Transverse colon (tissue), 4 donors: ENCODE results near the gene UBD. TPM values are rescaled to one million over a fixed set of nuclear protein-coding genes. Genes with fewer than 3 reads are reported as not detected.

Source experiments
- DNase-seq: peaks from one replicate; pipeline ENCODE4 v3.0.0-alpha.2; 2019
- H3K27ac ChIP-seq, 4 donors: fragments of 200-600 bp; sonication (generic); 2 replicates each; pipeline ENCODE4 v1.5.1; 2016 to 2018; ENCODE audit warnings: inconsistent platforms in 4 of 4
- H3K27me3 ChIP-seq: fragments of 200-600 bp; sonication (generic); 2 replicates; pipeline ENCODE4 v1.5.1; 2017; ENCODE audit warnings: inconsistent platforms
- H3K36me3 ChIP-seq, 4 donors: fragments of 200-600 bp; sonication (generic); 2 replicates each; pipeline ENCODE4 v1.5.1; 2017 to 2019; ENCODE audit warnings: inconsistent platforms in 4 of 4
- H3K4me1 ChIP-seq, 4 donors: fragments of 200-600 bp; sonication (generic); 2 replicates each; pipeline ENCODE4 v1.5.1; 2017 to 2020; ENCODE audit warnings: inconsistent platforms in 4 of 4
- H3K4me3 ChIP-seq, 4 donors: fragments of 200-600 bp; sonication (generic); 1 replicate in 1 of 4; 2 replicates in 3 of 4; pipeline versions ENCODE4 v1.5.1 to v1.6.1; 2017 to 2019; ENCODE audit warnings: inconsistent platforms in 4 of 4
- H3K9me3 ChIP-seq, 2 donors: fragments of 200-600 bp; sonication (generic); 2 replicates each; pipeline ENCODE4 v1.5.1; 2017 to 2019; ENCODE audit warnings: inconsistent platforms in 2 of 2
- EP300 ChIP-seq: sonication (generic); formaldehyde crosslinking; IDR thresholded peaks from one replicate; pipeline ENCODE4 v1.6.1; 2017; ENCODE audit warnings: antibody characterized with exemption, low read depth
- POLR2A ChIP-seq: fragments of 450-650 bp; IDR thresholded peaks from one replicate; pipeline ENCODE4 v1.6.1; 2016; ENCODE audit warnings: antibody characterized with exemption, mild to moderate bottlenecking, moderate library complexity
- POLR2AphosphoS5 ChIP-seq, 3 donors: sonication (generic); formaldehyde crosslinking; IDR thresholded peaks; one replicate each; pipeline ENCODE4 v1.6.1; 2016; ENCODE audit warnings: antibody characterized with exemption in 3 of 3
- WGBS, 2 donors: methylation state at CpG; one replicate each; pipeline ENCODE4 v1.1.5; 2018; ENCODE audit warnings: low coverage in 1 of 2; 5-methylcytosine and 5-hydroxymethylcytosine counted together
- in situ Hi-C, 4 donors: fragments of 200-750 bp; cut with MboI; loops; one replicate each; pipeline versions ENCODE4 v1.15.0 to v1.15.1; 2017; ENCODE audit warnings: low sequenced_read_pairs in 3 of 4, low pct_ligation_motif_present in 1 of 4, low pct_unique_long_range_greater_than_20kb in 1 of 4
- intact Hi-C: fragments of 100-400 bp; cut with DNase I; formaldehyde crosslinking; loops from one replicate; pipeline ENCODE4 v1.15.1; 2023; ENCODE audit warnings: low total_unique reads
- total RNA-seq, 4 donors: library from RNA; depleted of rRNA; stranded (reverse); fragments of >200 nt; gene quantifications; one replicate each; pipeline ENCODE4 v1.1.0, GENCODE V29; 2016
- TF ChIP-seq, protein P1 (sequence below), 5 experiments: fragments of 200-600 bp in 3 of 5; fragments of 450-650 bp in 2 of 5; sonication (generic) in 3 of 5; IDR thresholded peaks; 1 replicate in 2 of 5; 2 replicates in 3 of 5; pipeline ENCODE4 v1.5.1; 2016 to 2017; ENCODE audit warnings: antibody characterized with exemption in 5 of 5, inconsistent platforms in 3 of 5, mild to moderate bottlenecking in 2 of 5, moderate library complexity in 1 of 5

The UBD gene
- total RNA-seq, 4 donors from 2014 or later = 0.96 to 8.4 TPM; not detected in 2

DNA sequence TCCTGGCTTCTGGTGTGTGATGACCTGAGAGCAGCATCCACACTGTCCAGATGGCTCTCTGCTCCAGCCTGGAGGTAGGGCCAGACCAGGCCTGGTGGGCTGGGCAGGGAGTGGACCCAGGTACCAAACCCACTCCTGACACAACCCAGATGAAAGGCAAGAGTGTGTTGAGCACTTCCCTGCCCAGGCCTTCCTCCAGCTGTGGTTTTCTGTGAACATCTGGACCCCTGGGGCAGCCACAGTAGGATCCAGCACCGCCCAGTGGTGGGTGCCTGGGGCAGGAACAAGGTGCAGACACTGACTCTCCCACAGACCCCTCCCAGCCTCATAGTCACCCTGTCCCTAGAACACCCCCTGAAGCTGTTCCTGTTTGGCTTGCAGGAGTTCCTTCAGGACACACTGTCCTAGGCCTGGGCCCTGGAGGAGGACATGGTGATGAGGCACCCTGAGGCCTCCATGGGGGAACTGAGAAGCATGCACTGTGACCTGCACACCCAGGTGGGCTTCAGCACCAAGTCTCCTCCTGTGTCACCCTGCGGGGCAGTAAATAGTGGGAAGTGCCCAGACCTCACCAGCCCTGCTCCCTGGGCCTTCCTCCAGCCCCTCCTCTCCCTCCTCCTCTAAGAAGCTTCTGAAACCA, 28.7 kb downstream of the UBD start:
- Histone ChIP-seq H3K36me3 (no peaks in the 10 kb centered on the region), H3K27me3 (no peaks in the 10 kb centered on the region), H3K4me1 (no peaks in the 10 kb centered on the region), H3K4me3 (no peak overlapping the region), H3K9me3 (no peaks in the 10 kb centered on the region), H3K27ac (no peak overlapping the region)
- TF ChIP-seq POLR2AphosphoS5 (IDR thresholded peaks at IDR 0.05) (no peak), POLR2A (no peak), EP300 (no peak)
- TF ChIP-seq, protein P1, sequence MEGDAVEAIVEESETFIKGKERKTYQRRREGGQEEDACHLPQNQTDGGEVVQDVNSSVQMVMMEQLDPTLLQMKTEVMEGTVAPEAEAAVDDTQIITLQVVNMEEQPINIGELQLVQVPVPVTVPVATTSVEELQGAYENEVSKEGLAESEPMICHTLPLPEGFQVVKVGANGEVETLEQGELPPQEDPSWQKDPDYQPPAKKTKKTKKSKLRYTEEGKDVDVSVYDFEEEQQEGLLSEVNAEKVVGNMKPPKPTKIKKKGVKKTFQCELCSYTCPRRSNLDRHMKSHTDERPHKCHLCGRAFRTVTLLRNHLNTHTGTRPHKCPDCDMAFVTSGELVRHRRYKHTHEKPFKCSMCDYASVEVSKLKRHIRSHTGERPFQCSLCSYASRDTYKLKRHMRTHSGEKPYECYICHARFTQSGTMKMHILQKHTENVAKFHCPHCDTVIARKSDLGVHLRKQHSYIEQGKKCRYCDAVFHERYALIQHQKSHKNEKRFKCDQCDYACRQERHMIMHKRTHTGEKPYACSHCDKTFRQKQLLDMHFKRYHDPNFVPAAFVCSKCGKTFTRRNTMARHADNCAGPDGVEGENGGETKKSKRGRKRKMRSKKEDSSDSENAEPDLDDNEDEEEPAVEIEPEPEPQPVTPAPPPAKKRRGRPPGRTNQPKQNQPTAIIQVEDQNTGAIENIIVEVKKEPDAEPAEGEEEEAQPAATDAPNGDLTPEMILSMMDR (IDR thresholded peaks at IDR 0.05) = no peak
- 85% methylated on average over 2 of the region's 2 CpGs; no CpG with 5 or more reads in 1 of the 2 donors for WGBS, 2 donors
- in situ Hi-C loops (no loop called here), intact Hi-C loops (no loop called here)
- no peak for DNase-seq

DNA sequence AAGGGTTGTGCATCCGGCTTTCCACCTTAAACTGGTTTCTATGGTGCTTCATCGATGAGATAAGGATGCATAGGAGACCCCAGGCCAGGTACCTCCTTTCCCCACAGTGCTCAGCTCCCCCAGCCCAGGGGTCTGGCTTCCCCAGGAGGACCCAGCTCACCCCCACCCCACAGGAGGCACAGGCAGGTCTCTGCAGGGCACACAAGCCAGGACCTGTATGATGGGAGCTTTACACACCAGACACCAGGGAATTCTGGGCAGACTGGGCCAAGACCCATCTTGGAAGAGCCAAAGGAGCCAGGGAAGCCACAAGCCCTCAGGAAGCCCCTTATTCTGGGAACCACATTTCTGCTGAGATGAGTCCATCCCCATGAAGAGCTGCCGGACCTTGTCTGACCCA, 29.6 kb downstream of the UBD start:
- no peaks in the 10 kb centered on the region for H3K27me3 ChIP-seq
- no peaks in the 10 kb centered on the region for H3K36me3 ChIP-seq
- DNase-seq = no peak
- intact Hi-C loops = no loop called here
- H3K27ac ChIP-seq = no peak overlapping the region
- no peaks in the 10 kb centered on the region for H3K4me1 ChIP-seq
- in situ Hi-C loops = no loop called here
- no peaks in the 10 kb centered on the region for H3K9me3 ChIP-seq
- 95% methylated on average over 3 of the region's 3 CpGs; no CpG with 5 or more reads in 1 of the 2 donors for WGBS, 2 donors
- TF ChIP-seq EP300 = no peak
- H3K4me3 ChIP-seq = no peak overlapping the region

DNA sequence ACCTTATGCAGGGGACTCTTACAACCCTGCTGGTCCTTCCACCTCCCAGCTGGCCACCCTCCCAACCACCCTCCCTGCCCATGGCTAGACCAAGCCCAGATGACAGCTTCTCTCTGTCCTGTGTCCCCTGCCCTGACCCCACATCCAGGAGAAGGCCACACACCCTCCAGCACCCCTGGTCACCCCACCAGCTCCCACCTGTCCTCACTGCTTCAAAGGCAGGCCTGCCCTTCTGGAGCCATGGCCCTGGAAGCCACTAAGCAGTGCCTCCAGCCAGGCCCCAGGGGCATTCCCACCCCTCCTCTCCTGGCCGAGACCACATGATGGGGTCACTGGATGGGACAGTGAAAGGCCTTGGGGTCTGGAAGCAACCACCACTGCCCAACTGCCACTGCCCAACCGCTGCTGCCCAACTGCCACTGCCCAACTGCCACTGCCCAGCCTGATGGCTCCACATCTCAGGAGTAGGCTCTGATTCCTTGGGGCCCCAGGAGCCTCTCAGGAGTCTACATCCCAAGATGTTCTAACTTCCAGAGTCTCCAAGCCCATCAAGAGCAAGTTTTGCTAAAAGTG, 30.5 kb downstream of the UBD start:
- no peaks in the 10 kb centered on the region for H3K9me3 ChIP-seq
- no peak overlapping the region for H3K27ac ChIP-seq
- WGBS, 2 donors = 94% methylated on average over 2 of the region's 2 CpGs; no CpG with 5 or more reads in 1 of the 2 donors

DNA sequence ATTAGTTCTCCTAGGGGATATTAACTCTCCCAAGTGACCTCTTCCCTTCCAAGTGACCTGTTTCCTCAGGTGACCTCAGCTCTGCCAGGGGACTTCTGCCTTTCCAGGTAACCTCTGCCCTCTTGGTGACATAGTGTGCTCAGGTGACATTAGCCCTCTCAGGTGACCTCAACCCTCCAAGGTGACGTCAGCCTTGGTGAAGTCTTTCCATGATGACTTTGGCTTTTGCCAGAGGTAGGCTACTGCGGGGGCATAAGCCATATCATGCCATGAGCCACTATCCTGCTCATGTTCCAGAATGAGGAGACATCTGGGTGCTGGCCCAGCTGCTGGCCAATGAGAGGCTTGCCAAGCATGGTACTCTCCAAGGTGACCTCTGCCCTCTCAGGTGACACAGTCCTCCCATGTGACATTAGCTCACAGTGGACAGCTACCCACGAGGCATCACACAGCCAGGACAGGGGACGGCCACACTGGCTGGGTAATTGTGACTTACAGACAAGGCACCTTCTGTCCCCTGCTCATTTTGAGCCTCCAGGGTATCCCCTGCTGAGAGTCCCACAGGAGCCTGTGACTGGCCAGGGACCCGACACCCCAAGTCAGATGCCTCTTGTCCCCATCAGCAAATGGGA, 31.1 kb downstream of the UBD start:
- H3K27me3 ChIP-seq = no peaks in the 10 kb centered on the region
- no peak overlapping the region for H3K27ac ChIP-seq
- WGBS, 2 donors = 60 to 63% methylated on average over 1 to 5 of the region's 5 CpGs
- intact Hi-C loops (no loop called here), in situ Hi-C loops (no loop called here)
- no peaks in the 10 kb centered on the region for H3K4me1 ChIP-seq
- no peaks in the 10 kb centered on the region for H3K9me3 ChIP-seq
- no peak overlapping the region for H3K4me3 ChIP-seq
- no peaks in the 10 kb centered on the region for H3K36me3 ChIP-seq
- DNase-seq = no peak
- TF ChIP-seq POLR2AphosphoS5 (IDR thresholded peaks at IDR 0.05) = no peak
- no peak for TF ChIP-seq EP300
- no peak for TF ChIP-seq POLR2A
- TF ChIP-seq, protein P1 (IDR thresholded peaks at IDR 0.05) = no peak

More for the DNA sequence above, 30.5 kb downstream of the UBD start:
- DNase-seq = no peak
- H3K36me3 ChIP-seq = no peaks in the 10 kb centered on the region
- no peak overlapping the region for H3K4me3 ChIP-seq
- in situ Hi-C loops (no loop called here), intact Hi-C loops (no loop called here)
- no peaks in the 10 kb centered on the region for H3K4me1 ChIP-seq
- TF ChIP-seq, protein P1 (IDR thresholded peaks at IDR 0.05) = no peak
- TF ChIP-seq EP300 (no peak), POLR2AphosphoS5 (IDR thresholded peaks at IDR 0.05) (no peak), POLR2A (no peak)
- H3K27me3 ChIP-seq = no peaks in the 10 kb centered on the region
